K562 (cell line): ENCODE data around the gene TEX54. TPM values are rescaled to one million over a fixed set of nuclear protein-coding genes. Genes with fewer than 3 reads are reported as not detected.

Source experiments
- DPF2 ChIP-seq: fragments of 450-650 bp; IDR thresholded peaks from 2 replicates; pipeline ENCODE4 v1.6.1; 2016
- FOSL1 ChIP-seq: fragments of 200-800 bp; sonication (Bioruptor generic); conservative IDR thresholded peaks from 2 replicates; pipeline ENCODE4 v1.6.1; 2016; ENCODE audit warnings: missing genetic modification characterization, missing compliant biosample characterization
- FOXP1 ChIP-seq: sonication (generic); formaldehyde crosslinking; IDR thresholded peaks from 2 replicates; pipeline ENCODE4 v1.8.0; 2022; ENCODE audit warnings: mild to moderate bottlenecking, missing genetic modification reagents
- GABPA ChIP-seq: fragments of 200-800 bp; sonication (Bioruptor generic); conservative IDR thresholded peaks from 2 replicates; pipeline ENCODE4 v1.6.1; 2016; ENCODE audit warnings: low read depth, missing genetic modification characterization, missing compliant biosample characterization
- HMG20B ChIP-seq: fragments of 250-450 bp; sonication (Bioruptor Pico); IDR thresholded peaks from 2 replicates; pipeline ENCODE4 v1.5.0; 2021; ENCODE audit warnings: mild to moderate bottlenecking
- KLF16 ChIP-seq: IDR thresholded peaks from 2 replicates; pipeline ENCODE4 v1.6.1; 2016; ENCODE audit warnings: antibody characterized with exemption
- MAFG ChIP-seq: fragments of 450-650 bp; conservative IDR thresholded peaks from 2 replicates; pipeline ENCODE4 v1.6.1; 2016; ENCODE audit warnings: missing genetic modification characterization, missing compliant biosample characterization
- MCM2 ChIP-seq: fragments of 450-650 bp; IDR thresholded peaks from 2 replicates; pipeline ENCODE4 v1.6.1; 2017; ENCODE audit warnings: low read depth, mild to moderate bottlenecking
- NCOA1 ChIP-seq: fragments of 450-650 bp; IDR thresholded peaks from 2 replicates; pipeline ENCODE4 v1.6.1; 2016; ENCODE audit warnings: low read depth
- OTX1 ChIP-seq: fragments of 450-650 bp; formaldehyde crosslinking; IDR thresholded peaks from 2 replicates; pipeline ENCODE4 v1.4.0; 2022; ENCODE audit warnings: mild to moderate bottlenecking
- PRPF4 ChIP-seq: fragments of 200-400 bp; formaldehyde crosslinking; IDR thresholded peaks from one replicate; pipeline ENCODE4 v1.6.1; 2017; ENCODE audit warnings: low read length, low read depth, mild to moderate bottlenecking; ENCODE audit not compliant: insufficient read depth, poor library complexity, severe bottlenecking
- RUNX1 ChIP-seq: sonication (generic); IDR thresholded peaks from 2 replicates; pipeline ENCODE4 v1.6.1; 2016; ENCODE audit warnings: antibody characterized with exemption, low read depth
- SMAD2 ChIP-seq: fragments of 150-350 bp; IDR thresholded peaks from 2 replicates; pipeline ENCODE4 v1.6.1; 2014; ENCODE audit warnings: low read depth, mild to moderate bottlenecking, low read length
- SREBF2 ChIP-seq: sonication (generic); formaldehyde crosslinking; IDR thresholded peaks from 2 replicates; pipeline ENCODE4 v1.4.0; 2020; ENCODE audit warnings: mild to moderate bottlenecking, missing genetic modification reagents
- TCF3 ChIP-seq: sonication (generic); formaldehyde crosslinking; IDR thresholded peaks from 2 replicates; pipeline ENCODE4 v1.4.0; 2020; ENCODE audit warnings: mild to moderate bottlenecking, missing genetic modification reagents
- ZFPM2 ChIP-seq: fragments of 250-450 bp; sonication (Bioruptor Pico); IDR thresholded peaks from 2 replicates; pipeline ENCODE4 v1.5.1; 2022; ENCODE audit warnings: mild to moderate bottlenecking
- ZNF253 ChIP-seq: fragments of 250-450 bp; sonication (Bioruptor Pico); conservative IDR thresholded peaks from 2 replicates; pipeline ENCODE4 v1.6.1; 2021; ENCODE audit warnings: mild to moderate bottlenecking
- ZNF764 ChIP-seq: fragments of 250-450 bp; sonication (Bioruptor Pico); IDR thresholded peaks from 2 replicates; pipeline ENCODE4 v1.4.0; 2020; ENCODE audit warnings: low read depth, mild to moderate bottlenecking, moderate library complexity
- polyA plus RNA-seq, 8 experiments: library from polyadenylated mRNA; depleted of rRNA in 4 of 8; stranded (reverse) in 5 of 8; unstranded in 3 of 8; fragments of >200 nt; fragmentation: Nextera tagmentation in 2 of 8; fragmentation: Illumina TruSeq in 1 of 8; extraction: Ambion mirVana in 2 of 8; extraction: Trizol in 1 of 8; gene quantifications; 2 replicates each; pipeline versions ENCODE4 v1.2.1 to v1.2.3, GENCODE V29; 2011 to 2014; ENCODE audit warnings: inconsistent platforms in 1 of 8, missing spikeins in 1 of 8
- total RNA-seq, 7 experiments: library from RNA; depleted of rRNA in 6 of 7; stranded (reverse); fragments of >200 nt in 6 of 7; fragmentation: Illumina TruSeq in 2 of 7; extraction: Trizol in 2 of 7; gene quantifications; 2 replicates each; pipeline versions ENCODE4 v1.2.1 to v1.2.3, GENCODE V29; 2011 to 2021; ENCODE audit warnings: low replicate concordance in 1 of 7
- TF ChIP-seq, protein P1 (sequence below): fragments of 200-400 bp; formaldehyde crosslinking; IDR thresholded peaks from 2 replicates; pipeline ENCODE4 v1.6.1; 2017; ENCODE audit warnings: mild to moderate bottlenecking, low read depth, low read length, moderate library complexity
- TF ChIP-seq, protein P2 (sequence below): fragments of 450-650 bp; formaldehyde crosslinking; IDR thresholded peaks from 2 replicates; pipeline ENCODE4 v1.4.0; 2020; ENCODE audit warnings: mild to moderate bottlenecking, moderate library complexity
- TF ChIP-seq, protein P3 (sequence below), 3 experiments: fragments of 200-800 bp in 1 of 3; sonication (Bioruptor generic) in 1 of 3; sonication (generic) in 1 of 3; formaldehyde crosslinking in 1 of 3; IDR thresholded peaks; 2 replicates each; pipeline versions ENCODE4 v1.6.1 to v1.8.0; 2016 to 2022; ENCODE audit warnings: mild to moderate bottlenecking in 2 of 3, missing compliant biosample characterization in 2 of 3, missing genetic modification characterization in 2 of 3, missing genetic modification reagents in 1 of 3
- TF ChIP-seq, protein P4 (sequence below): sonication (generic); formaldehyde crosslinking; IDR thresholded peaks from 2 replicates; pipeline ENCODE4 v1.8.0; 2022; ENCODE audit warnings: mild to moderate bottlenecking, low read depth, missing genetic modification reagents

Gene TEX54
- total and polyA plus RNA-seq, 9 of the 15 experiments (the other 6 are each of a cell fraction or from before 2014, with no cell fraction given), result not detected

DNA sequence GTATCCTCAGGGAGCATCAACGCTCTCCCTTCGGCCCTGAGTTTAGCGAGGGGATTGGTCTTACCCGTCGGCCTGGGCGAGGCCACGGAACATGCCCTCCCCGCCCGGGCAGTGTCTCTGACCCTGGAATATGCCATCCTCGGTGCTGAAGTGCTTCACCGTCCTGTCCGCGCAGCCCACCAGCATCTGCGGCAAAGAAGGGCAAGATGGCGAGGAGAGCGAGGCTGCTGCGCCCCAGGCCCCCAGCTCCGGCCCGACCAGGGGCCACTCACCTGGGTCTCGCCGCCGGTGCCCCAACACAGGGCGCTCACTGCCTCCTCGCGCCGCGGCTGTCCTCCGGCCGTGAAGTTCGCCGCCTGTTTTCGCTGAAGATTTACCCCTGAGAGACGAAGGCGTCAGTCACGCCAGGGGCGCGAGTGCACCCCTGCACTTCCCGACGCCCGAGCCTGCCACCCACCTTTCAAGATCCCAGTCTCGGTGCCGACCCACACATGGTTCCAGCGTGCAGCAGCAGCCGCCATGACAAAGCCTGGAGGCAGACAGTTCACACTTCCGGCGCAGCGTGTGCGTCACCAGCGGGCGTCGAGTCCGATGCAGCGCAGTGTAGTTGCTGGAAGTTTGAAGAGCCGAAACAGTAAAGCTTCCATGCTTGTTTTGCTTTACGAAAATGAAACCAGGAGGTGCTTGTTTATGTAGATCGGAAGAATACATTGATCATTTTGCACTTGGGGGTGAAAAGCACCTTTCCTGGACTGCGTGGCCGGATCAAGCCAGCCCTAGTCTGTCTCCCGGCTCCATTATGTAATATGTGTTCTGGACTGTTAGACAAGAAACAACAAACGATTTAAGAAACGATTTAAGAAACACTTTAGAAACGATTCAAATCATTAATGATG lies 6.7 kb upstream of the TEX54 start, which contains the start of gene WDR74 (continued):
- TF ChIP-seq, protein P1, sequence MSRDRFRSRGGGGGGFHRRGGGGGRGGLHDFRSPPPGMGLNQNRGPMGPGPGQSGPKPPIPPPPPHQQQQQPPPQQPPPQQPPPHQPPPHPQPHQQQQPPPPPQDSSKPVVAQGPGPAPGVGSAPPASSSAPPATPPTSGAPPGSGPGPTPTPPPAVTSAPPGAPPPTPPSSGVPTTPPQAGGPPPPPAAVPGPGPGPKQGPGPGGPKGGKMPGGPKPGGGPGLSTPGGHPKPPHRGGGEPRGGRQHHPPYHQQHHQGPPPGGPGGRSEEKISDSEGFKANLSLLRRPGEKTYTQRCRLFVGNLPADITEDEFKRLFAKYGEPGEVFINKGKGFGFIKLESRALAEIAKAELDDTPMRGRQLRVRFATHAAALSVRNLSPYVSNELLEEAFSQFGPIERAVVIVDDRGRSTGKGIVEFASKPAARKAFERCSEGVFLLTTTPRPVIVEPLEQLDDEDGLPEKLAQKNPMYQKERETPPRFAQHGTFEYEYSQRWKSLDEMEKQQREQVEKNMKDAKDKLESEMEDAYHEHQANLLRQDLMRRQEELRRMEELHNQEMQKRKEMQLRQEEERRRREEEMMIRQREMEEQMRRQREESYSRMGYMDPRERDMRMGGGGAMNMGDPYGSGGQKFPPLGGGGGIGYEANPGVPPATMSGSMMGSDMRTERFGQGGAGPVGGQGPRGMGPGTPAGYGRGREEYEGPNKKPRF, result no peak
- TF ChIP-seq DPF2 (no peak), GABPA (peak; percentile 96), OTX1 (CRISPR knock-in tag) (no peak), PRPF4 (peak; percentile 52), MAFG (tag) (no peak), TCF3 (no peak), NCOA1 (no peak), FOXP1 (CRISPR knock-in tag) (0 out of 2 replicates have a peak, but pooled peaks have one; percentile 81), HMG20B (CRISPR knock-in tag) (no peak), KLF16 (no peak), SMAD2 (no peak), ZNF764 (no peak), ZFPM2 (CRISPR knock-in tag) (no peak), RUNX1 (no peak), SREBF2 (CRISPR knock-in tag) (no peak), FOSL1 (peak; percentile 16; the same call in 1 of the 2 replicates), MCM2 (no peak), ZNF253 (CRISPR knock-in tag) (no peak)
- TF ChIP-seq, protein P2, sequence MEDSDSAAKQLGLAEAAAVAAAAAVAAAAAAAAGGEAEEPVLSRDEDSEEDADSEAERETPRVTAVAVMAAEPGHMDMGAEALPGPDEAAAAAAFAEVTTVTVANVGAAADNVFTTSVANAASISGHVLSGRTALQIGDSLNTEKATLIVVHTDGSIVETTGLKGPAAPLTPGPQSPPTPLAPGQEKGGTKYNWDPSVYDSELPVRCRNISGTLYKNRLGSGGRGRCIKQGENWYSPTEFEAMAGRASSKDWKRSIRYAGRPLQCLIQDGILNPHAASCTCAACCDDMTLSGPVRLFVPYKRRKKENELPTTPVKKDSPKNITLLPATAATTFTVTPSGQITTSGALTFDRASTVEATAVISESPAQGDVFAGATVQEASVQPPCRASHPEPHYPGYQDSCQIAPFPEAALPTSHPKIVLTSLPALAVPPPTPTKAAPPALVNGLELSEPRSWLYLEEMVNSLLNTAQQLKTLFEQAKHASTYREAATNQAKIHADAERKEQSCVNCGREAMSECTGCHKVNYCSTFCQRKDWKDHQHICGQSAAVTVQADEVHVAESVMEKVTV (CRISPR knock-in tag), result no peak
- TF ChIP-seq, protein P3, sequence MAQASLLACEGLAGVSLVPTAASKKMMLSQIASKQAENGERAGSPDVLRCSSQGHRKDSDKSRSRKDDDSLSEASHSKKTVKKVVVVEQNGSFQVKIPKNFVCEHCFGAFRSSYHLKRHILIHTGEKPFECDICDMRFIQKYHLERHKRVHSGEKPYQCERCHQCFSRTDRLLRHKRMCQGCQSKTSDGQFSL (CRISPR knock-in tag; IDR thresholded peaks at IDR 0.05), result 0 out of 2 replicates have a peak, but pooled peaks have one; percentile 28
- TF ChIP-seq, protein P3 (tag; IDR thresholded peaks at IDR 0.05), result no peak
- TF ChIP-seq, protein P4, sequence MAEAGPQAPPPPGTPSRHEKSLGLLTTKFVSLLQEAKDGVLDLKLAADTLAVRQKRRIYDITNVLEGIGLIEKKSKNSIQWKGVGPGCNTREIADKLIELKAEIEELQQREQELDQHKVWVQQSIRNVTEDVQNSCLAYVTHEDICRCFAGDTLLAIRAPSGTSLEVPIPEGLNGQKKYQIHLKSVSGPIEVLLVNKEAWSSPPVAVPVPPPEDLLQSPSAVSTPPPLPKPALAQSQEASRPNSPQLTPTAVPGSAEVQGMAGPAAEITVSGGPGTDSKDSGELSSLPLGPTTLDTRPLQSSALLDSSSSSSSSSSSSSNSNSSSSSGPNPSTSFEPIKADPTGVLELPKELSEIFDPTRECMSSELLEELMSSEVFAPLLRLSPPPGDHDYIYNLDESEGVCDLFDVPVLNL, result no peak
